ENCODE results near the gene DLGAP1. TPM values are rescaled to one million over a fixed set of nuclear protein-coding genes. Genes with fewer than 3 reads are reported as not detected.
"Not testable (repeated sequence)": the region's sequence is repeated elsewhere in the genome, so short reads cannot be mapped to it uniquely, and the experiment has no call there.

DLGAP1 gene
- total RNA-seq, 1 experiment from 2014 or later: not detected

DNA sequence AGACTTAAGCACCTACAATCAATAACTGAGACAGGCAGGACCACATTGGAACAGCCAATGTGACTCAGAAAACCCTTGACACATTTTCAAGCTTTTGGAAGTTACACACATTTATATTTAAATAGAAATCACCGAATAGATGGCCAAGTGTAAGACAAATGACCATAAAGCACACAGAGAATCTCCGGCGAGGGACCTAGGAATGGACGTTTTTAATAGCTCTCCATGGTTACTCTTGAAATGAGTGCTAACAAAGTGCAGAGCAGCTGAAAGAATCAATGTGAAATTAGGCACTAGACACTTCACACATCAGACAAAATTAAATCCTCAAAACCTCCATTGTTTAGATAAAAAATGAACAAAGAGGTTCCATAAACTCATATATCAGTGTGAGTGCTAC lies 376.9 kb downstream of the DLGAP1 start:
- no peak for DNase-seq (ENCODE audit: low read depth)

DNA sequence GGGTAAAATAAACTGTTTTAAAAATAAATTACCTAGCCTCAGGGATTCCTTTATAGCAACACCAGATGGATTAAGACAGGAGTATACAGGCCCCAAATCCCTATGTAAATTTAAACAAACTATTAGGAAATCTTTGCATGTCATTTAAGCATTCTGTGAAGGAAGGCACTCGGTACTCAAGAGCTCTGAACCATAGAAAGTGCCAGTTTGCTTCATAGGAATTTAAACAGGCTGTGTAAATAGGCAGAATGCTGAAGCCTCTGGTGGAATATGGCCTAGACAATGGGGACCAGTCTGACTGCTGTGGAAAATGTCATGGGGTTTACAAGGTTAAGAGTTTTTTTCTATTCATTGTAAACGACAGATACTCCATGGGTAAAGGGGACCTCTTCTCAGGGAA lies 377.4 kb downstream of the DLGAP1 start:
- no peak for DNase-seq (ENCODE audit: low read depth)

DNA sequence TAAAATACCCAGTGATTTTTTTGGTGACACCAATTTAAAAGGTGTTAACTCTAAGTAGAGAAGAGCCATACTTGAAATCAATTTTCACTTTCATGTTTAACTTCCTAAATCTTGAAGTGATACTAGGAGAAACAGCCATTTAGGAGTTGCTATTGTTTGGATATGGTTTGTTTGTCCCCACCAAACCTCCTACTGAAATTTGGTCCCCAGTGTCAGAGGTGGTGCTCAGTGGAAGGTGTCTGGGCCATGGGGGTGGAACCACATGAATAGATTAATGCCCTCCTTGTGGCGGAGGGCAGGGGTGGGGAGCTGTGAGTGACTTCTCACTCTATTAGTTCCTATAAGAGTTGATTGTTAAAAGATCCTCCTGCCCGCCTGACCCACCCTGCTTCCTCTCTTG lies 377.9 kb downstream of the DLGAP1 start:
- DNase-seq (ENCODE audit: low read depth): no peak

DNA sequence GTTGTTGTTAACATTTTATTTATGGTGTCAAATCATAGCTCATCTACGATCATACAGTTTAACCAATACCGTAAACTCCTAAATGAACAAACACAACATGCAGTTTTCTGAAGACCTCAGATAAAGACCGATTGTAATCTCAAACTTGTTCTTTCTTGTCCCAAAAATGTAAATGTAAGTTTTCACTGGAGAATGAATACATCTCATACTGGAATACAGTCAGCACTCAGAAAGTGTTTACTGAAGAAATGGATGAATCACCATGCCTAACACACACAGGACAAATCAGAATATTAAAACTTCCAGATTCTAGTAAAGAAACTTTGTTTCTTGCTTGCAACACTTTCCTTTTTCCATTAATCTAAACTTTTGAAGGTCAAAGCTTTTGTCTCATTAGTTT lies 380.5 kb downstream of the DLGAP1 start:
- DNase-seq (ENCODE audit: low read depth): no peak

DNA sequence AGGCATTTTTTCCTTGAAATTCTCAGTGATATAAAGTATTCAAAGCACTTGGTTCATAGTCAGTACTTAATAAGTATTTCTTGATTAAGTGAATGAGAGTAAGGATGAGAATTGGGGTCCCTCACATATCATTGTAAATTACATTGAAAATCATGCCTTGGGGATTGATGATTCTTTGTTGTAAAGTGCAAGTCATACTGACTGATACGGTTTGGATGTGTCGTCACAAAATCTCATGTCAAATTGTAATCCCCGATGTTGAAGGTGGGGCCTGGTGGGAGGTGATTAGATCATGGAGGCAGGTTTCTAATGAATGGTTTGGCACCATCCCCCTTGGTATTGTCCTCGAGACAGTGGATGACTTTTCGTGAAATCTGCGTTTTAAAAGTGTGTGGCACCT lies 385.9 kb downstream of the DLGAP1 start:
- DNase-seq (ENCODE audit: low read depth): no peak

DNA sequence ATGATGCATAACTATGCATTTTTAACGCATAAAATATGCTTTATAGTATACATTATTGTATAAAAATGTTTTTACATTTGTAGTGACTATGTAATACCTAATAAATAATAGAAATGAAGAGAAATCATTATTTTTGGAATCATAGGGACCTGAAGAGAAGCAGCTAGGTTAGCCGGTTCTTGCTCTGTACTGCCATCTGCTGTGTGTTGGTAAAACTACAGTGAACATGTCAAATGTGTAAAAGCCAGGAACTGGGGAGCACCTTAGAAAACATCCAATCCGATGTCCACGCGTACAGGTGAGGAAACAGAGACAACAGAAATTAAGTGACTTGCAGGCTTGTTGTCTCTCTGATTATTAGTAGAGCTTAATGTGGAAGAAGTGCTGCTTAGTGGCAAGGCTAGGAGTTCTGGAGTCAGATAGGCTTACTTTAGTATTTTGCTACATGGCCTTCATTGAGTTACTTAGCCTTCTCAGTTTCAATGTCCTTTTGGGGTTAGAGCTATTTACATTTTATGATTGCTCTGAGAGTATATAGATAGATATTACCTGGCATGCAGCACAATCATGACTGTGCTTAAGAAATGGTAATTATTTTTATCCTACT lies 386.5 kb downstream of the DLGAP1 start:
- DNase-seq (ENCODE audit: low read depth): peak; percentile 26

DNA sequence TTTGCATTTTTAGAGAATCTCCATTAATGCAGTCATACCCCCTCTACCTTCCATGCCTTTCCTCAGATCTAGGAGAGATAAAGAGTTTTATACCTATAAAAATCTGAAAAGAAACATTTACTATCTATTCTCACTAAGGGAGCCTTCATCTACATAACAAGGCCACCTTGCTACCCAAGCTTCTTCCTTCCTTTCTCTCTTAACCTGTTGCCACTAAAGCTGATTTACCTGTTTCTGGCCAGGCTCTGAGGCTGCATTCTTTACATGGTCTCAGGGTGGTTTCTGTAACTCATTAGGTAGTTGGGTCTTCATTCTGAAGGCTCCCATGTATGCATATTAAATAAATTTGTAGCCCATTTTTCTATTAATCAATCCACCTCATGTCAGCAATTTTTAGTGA lies 391.6 kb downstream of the DLGAP1 start:
- DNase-seq (ENCODE audit: low read depth): no peak

DNA sequence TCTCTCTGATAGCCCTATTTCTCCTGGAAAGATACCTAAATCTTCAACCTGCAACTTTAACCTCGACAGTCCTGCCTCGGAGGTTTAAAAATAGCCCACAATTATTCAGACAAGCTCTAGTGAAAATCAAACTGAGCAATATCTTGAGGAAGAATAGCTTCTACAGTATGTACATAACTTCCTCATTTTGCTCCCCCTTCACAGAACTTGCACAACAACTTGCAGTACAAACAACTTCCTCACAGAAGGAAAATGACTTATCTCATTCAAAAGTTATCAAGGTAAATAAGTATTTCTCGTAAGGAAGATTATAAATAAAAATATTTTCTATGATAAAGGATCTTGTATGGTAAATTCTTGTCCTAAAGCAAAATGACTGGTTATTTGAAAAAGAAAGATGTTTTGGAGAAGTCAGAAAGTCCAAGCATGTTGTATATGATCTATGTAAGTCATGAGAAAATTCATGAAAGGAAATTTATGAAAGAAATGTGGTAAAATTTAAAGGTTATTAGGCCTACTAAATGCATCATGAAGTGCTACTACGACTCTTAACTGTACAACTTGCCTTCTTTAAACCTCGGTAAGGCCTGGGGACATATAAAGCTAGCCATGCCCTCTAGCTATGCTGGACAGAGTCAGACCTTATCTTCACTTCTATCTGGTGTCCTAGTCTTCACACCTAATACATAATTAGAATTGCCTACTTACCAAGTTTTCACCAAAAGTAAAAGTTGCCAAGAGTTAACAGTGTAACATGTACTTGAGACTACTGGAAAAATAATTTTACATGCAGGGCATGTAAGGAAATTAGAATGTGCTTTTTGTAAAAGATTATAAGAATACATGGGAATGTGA lies 394.5 kb downstream of the DLGAP1 start:
- DNase-seq (ENCODE audit: low read depth): peak; percentile 1

DNA sequence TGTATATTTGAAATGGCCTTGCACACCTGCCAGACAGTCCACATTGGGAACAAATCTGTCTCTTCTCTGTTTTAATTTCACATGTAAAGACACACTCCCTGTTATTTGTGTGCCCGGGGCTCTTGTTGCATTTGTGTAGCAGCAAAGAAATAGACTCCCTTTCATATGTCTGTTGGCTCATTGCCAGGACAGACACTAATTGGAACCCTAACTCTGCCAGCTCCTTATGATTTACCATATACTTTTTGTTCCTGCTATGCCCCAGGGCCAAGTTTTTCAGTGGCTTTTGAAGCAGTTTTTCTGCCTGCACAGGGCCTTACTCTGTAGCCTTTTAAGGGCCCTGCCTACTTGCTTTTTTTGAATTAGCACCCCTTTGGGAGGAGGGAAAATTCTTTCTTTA lies 396.9 kb downstream of the DLGAP1 start:
- no peak for DNase-seq (ENCODE audit: low read depth)

DNA sequence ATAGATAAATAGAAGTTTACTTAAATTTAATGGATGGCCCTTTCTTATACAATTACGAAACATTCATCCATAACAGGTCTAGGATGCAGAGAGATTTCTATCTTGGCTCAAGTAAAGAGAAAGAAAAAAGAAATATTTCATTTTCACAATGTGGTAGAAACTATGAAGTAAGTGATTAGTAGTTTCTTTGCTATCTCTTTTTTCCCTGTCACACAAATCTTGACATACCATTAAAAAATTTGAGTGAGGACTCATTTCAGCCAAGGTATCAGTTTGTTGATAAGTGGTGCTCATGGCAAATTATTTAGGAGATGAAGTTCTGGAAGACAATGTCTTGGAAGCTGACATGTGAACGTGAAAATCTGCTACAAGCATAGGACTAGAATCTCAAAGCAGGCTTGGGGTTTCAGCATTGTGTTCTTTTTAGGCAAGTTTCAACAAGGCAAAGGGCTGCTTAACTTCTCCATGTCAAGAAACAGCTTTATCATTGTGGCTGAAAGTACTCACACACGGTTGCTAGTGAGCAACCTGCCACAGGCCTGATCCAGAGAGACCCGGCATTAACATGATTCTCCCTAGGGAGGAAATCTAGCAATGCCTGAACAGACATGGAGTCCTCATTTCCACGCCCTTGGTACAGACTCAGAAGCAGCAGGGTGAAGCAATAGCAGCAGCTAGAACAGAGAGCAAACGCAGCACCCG lies 414.6 kb downstream of the DLGAP1 start:
- DNase-seq (ENCODE audit: low read depth): no peak

DNA sequence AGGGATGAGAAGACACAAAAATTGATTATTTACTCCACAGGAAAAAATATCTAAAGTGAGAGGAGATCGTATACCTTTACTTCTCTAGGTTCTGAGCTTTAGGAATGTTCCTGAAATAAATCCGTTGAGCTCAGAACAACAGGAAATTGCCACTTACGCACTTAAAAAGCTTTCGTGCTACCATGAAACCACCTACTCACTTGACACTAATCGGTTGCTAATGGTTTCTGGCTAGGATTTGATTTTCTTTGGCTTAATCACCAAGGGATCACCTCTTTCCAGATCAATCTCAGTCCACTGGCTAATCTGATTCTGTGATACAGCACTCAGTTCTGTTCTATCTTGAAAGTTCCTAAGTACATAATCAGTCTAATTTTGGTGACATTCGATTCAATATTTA lies 419.6 kb downstream of the DLGAP1 start:
- no peak for DNase-seq (ENCODE audit: low read depth)

DNA sequence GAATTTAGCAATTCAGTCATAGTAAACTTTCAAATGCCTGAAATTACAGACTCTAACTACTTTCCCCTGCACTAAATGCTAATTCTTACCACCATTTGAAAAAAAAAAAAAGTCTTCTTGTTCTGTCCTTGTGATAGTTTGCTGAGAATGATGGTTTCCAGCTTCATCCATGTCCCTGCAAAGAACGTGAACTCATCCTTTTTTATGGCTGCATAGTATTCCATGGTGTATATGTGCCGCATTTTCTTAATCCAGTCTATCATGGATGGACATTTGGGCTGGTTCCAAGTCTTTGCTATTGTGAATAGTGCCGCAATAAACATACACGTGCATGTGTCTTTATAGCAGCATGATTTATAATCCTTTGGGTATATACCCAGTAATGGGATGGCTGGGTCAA lies 420.3 kb downstream of the DLGAP1 start:
- DNase-seq (ENCODE audit: low read depth): not testable (repeated sequence)

DNA sequence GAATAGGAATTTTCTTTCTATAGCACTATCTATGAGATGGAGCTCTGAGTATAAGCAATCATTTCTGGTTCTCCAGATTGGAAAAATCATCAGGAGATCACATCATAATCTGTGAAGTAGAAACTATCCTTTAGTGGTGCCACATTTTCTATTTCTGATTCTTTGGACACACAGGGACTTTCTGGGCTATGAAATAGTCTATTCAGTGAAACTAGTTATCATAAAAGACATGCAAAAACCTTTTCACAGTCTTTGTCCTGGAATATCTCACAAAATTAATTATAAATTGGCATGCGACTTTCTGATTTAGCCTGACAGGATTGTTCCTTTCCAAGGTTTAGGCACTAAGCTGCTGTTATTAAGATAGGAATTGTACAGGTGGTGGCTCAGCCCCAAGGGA lies 428.6 kb downstream of the DLGAP1 start:
- no peak for DNase-seq (ENCODE audit: low read depth)

DNA sequence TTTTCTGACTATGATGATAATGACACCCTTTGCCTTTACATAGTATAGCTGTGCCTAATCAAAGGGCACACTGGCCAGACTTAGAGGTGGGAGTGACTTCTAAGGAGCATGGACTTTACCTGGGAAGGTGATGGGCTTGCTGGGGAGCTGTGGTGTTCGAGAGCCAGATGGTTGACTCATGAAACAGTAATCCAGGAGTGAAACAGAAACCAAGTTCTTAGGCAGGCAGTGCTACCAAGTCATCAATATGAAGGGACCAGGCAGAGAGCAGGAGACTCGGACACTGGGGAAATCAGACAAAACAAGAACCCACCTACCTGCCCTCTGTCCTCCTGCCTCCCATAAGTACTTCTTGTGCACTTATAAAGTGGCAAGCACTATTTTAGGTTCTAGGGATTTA lies 430.4 kb downstream of the DLGAP1 start:
- no peak for DNase-seq (ENCODE audit: low read depth)

DNA sequence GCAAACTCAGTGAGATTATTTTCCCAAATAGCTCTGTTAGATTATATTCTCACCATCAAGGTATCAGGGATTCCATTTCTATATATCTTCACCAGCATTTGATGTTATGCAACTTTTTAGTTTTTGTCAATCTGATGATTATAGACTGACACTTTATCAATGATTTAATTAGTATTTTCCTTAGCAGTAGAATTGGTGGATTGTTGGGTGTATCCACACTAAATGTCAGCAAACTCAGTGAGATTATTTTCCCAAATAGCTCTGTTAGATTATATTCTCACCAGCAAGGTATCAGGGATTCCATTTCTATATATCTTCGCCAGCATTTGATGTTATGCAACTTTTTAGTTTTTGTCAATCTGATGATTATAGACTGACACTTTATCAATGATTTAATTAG lies 432.4 kb downstream of the DLGAP1 start:
- not testable (repeated sequence) for DNase-seq (ENCODE audit: low read depth)

DNA sequence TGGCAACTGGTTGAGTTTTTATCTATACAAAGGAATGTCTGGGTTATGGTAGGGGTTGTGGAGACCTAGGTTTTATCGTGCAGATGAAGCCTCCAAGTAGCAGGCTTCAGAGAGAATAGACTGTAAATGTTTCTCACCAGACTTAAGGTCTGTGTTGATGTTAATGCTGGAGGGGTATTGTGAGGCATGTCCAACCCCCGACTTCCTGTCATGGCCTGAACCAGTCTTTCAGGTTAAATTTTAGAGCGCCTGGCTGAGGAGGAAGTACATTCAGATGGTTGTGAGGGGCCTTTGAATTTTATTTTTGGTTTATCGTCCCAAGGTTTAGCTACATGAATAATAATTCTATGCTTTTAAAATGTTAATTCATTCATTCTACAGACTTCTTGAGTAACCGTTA lies 435.1 kb downstream of the DLGAP1 start:
- no peak for DNase-seq (ENCODE audit: low read depth)

DNA sequence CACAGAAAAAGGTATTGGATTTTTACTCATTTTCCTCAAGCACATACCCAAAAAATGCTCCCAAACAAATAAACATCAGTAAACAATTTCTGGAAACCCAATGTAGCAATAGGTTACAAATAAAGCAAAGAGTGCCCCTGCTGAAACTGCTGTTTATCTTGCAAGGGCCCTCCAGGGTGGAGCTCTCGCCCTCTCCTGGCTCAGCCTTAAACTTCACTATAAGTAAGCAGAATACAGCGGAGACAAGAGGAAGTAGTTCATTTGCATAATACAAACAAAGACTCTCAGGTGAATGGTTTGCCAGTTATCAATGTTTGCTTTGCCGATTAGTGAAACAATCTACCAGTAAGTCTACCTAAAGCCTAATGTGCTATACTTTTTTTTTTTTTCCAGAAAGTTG lies 437.6 kb downstream of the DLGAP1 start:
- peak; percentile 3 for DNase-seq (ENCODE audit: low read depth)

DNA sequence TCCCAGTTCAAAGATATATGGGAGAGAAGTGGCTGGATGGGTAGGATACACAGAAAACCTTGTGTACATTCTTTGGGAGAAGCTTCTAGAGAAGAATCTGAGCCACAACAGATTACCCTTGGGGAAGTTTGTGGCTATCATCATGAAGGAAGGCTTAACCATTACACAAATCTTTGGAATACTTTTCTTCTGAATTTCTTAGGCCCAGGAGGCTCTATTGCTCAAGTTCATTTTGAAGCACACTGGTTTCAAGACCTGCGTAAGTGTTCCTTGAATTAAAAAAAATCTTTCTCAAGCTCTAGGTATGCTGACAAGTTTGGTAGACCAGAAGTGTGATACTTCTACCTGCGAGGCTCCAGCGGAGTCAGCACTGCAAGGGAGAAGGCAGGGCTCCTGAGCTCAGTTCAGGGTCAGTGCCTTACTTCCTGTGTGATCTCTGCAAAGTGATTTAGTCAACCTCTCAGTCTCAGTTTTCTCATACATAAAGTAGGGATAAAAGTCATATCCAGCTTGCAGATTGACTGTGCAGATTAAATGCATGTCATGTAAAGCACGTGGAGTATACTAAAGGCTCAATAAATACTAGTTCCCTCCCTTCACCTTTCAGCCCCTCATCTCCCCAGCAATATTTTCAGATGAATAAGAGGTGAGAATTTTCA lies 438.6 kb downstream of the DLGAP1 start:
- no peak for DNase-seq (ENCODE audit: low read depth)

DNA sequence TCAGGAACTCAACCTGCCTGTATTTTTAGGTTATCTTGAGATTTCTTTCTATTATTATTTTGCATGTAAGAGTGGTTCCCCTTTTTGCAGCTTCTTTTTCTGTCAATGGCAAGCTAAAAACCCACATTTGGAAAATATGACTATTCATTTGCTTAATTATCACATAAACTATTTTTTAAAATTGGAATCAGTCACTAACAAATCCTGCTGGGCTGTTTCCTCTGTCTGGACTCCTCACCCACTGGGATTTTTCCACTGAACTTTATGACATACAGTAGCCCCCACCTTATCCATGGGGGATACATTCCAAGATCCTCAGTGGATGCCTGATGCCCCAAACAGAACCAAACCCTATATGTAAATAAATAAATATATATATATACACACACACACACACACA lies 447.3 kb downstream of the DLGAP1 start:
- DNase-seq (ENCODE audit: low read depth): no peak

DNA sequence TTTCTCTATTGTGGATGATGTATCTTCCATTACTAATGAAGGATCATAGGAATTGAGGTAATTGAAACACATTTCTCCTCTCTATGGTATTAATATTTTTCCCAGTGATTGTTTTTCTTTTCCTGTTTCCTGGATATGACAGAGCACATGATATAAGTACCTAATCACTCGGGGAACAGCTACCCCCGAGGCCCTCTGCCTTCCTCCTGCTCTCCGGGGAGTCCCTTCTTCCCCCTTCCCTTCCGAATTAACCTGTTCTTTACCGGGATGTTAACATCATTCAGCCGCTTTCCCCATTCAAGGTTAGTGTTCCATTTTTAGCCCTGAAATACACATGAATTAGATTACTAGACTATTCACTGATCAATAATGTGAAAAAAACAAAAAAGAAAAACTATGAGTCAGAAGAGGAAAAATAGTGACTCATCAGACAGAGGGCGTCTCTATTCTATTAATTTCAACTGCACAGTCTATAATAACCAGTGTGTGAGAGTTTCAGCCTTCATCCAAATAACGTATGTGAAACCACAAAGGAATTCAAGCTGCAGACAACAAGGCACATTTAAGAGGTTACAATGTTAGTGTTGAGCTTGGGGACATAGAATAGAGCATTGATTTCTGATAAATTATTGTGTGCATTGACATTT lies 450.8 kb downstream of the DLGAP1 start:
- DNase-seq (ENCODE audit: low read depth): peak; percentile 6

DNA sequence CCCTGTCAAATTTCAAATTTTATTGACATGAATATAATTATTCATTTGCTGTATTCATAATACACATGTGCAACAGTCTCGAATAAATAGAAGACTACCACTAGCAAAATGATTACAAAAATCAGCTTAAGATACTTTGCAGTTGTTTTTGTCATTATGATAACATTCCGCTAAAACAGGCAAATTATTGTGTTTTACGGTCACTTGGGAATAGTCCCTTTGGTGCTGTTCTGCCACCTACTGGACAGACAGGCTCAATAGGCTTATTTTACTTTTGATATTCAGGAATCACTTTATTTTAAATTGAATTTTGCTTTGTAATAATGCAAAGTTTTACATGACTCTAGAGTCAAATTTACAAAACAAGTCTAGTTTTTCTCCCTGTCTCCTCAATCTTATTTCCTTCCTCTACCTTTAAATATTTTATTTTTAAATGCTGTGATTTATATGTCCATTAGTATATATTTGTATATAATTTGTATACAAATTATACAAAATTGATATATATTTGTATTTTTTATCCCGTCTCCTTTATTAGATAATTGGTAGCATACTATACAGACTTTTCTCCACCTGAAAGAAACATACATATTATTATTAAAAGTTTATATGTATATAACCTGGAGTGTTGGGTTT lies 456.3 kb downstream of the DLGAP1 start:
- peak; percentile 49 for DNase-seq (ENCODE audit: low read depth)
